Memory B cell (primary cell): ENCODE results near the gene SPATA31D3.
"Not testable (repeated sequence)": the region's sequence is repeated elsewhere in the genome, so short reads cannot be mapped to it uniquely, and the experiment has no call there.

Source experiments
- ATAC-seq: fragments of 150-1000 bp; cut with Tn5 transposase; 2 replicates; pipeline ENCODE4 v1.10.0; 2021; ENCODE audit warnings: low read depth, mild to moderate bottlenecking, moderate library complexity
- DNase-seq, 2 donors: peaks; one replicate each; pipeline ENCODE4 v3.0.0; 2022; ENCODE audit warnings: low spot score in 2 of 2
- H3K27ac Mint-ChIP-seq: one replicate; pipeline ENCODE4 v1.8.0; 2022; ENCODE audit warnings: mild to moderate bottlenecking, moderate library complexity, mixed read lengths
- H3K27me3 Mint-ChIP-seq: one replicate; pipeline ENCODE4 v1.8.0; 2022; ENCODE audit warnings: mixed read lengths
- H3K36me3 Mint-ChIP-seq: one replicate; pipeline ENCODE4 v1.8.0; 2022; ENCODE audit warnings: mild to moderate bottlenecking, mixed read lengths
- H3K4me1 Mint-ChIP-seq: one replicate; pipeline ENCODE4 v1.8.0; 2022; ENCODE audit warnings: mixed read lengths
- H3K4me3 Mint-ChIP-seq: one replicate; pipeline ENCODE4 v1.8.0; 2022; ENCODE audit warnings: mild to moderate bottlenecking, moderate library complexity, mixed read lengths
- H3K9me3 Mint-ChIP-seq: one replicate; pipeline ENCODE4 v1.8.0; 2022; ENCODE audit warnings: mixed read lengths

SPATA31D3 gene

DNA sequence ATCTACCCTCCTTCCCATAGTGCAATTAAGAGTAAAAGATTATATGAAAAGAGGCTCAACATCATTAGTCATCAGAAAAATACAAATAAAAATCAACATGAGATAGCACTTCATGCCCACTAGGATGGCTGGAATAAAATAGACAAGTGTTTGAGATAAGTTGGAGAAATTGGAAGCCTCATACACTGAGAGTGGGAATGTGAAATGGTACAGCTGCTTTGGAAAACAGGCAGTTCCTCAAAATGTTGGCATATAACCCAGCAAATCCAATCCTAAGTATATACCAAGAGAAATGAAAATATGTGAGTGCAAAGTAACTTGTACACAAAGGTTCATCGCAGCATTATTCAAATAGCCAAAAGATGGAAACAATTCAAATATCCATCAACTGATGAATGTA is 9.8 kb downstream of the SPATA31D3 start:
- DNase-seq (no peak), ATAC-seq (no peak)
- Mint-ChIP-seq H3K4me1 (no peaks in the 10 kb centered on the region), H3K4me3 (no peak overlapping the region), H3K27ac (no peak overlapping the region), H3K27me3 (peaks cover 5% of the 10 kb centered on the region), H3K9me3 (peaks cover 17% of the 10 kb centered on the region), H3K36me3 (peaks cover 6% of the 10 kb centered on the region)

DNA sequence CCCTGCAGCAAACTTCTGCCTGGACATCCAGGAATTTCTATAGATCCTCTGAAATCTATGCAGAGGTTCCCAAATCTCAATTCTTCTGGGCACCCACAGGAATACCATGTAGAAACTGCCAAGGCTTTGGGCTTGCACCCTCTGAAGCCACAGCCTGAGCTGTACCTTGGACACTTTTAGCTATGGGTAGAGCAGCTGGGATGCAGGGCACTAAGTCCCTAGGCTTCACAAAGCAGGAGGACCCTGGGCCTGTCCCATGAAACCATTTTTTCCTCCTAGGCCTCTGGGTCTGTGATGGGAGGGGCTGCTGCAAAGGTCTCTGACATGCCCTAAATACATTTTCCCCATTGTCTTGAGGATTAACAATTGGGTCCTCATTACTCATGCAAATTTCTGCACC is 12.3 kb downstream of the SPATA31D3 start:
- DNase-seq, result no peak
- peaks cover 17% of the 10 kb centered on the region for H3K9me3 Mint-ChIP-seq
- peaks cover 5% of the 10 kb centered on the region for H3K27me3 Mint-ChIP-seq
- peaks cover 6% of the 10 kb centered on the region for H3K36me3 Mint-ChIP-seq
- no peak overlapping the region for H3K4me3 Mint-ChIP-seq
- H3K4me1 Mint-ChIP-seq, result no peaks in the 10 kb centered on the region
- H3K27ac Mint-ChIP-seq, result no peak overlapping the region
- ATAC-seq, result no peak

DNA sequence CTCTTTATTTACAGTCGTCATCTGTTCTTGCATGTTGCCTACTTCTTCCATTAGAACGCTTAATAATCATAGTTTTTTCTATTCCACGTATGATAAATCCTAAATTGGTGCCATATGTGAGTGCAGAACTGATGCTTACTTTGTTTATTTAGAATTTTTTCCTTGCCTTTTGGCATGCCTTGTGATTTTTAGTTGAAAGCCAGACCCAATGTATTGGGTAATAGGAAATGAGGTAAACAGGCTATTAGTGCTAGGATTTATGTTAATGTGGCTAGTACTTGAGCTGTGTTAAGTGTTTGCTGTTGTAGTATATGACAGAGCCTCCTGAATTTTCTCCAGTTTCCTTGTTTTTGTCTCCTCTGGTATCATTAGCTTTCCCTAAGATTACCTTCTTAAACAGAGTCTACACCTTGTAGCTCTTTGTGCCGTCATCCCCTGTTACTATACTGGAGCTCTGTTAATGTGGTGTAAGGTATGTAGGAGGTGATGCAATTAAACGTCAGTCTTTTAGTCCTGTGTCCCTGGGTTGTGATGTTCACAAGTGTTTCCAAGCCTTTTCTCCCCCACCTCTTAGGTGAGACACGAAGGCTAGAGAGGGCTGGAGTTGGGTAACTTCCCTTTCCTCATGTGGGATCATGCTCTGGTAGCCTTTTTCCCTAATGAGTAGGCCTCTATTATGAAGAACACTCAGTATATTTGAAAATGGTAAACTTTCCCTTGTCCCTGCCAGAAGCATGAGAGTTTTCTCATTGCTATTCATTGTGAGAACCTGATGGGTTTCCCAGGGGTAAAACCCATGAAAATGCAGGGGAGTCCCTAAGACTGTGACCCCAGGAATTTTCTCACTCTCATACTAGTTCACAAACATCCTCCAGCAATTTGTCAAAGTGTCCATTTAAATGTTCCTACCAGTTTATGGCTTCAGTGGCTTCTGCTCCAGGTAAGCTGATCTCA is 21.2 kb downstream of the SPATA31D3 start:
- Mint-ChIP-seq H3K4me3 (no peak overlapping the region), H3K9me3 (no peaks in the 10 kb centered on the region), H3K36me3 (no peaks in the 10 kb centered on the region), H3K4me1 (no peaks in the 10 kb centered on the region), H3K27me3 (peaks cover 7% of the 10 kb centered on the region), H3K27ac (no peak overlapping the region)
- no peak for ATAC-seq
- no peak for DNase-seq

GRCh38 chr9:81968026-81968425 is 24.7 kb downstream of the SPATA31D3 start:
- ATAC-seq (no peak), DNase-seq (no peak)
- H3K9me3 Mint-ChIP-seq, result no peaks in the 10 kb centered on the region
- no peaks in the 10 kb centered on the region for H3K36me3 Mint-ChIP-seq
- no peaks in the 10 kb centered on the region for H3K4me1 Mint-ChIP-seq
- no peak overlapping the region for H3K27ac Mint-ChIP-seq
- peaks cover 7% of the 10 kb centered on the region for H3K27me3 Mint-ChIP-seq
- H3K4me3 Mint-ChIP-seq, result no peak overlapping the region

DNA sequence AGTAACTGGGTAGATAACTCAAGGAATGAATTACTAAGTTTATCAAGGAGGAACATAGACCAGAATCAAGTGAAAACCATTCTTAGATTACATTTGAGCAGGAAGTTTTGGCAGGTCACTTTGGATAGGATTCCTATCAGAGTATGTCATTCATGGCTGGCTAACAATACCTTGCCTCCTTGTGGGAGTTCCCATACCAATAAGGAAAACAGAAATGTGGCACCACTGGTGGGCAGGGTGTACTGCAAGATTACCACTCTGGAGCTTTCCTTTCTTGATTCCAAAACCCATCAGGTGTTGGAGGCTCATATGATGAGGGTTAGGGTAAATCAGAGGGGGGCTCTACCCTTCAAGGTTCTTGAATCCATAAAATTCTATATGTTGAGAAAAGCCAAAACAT is 26.7 kb downstream of the SPATA31D3 start:
- Mint-ChIP-seq H3K4me3 (no peak overlapping the region), H3K27ac (no peak overlapping the region), H3K36me3 (peaks cover 1% of the 10 kb centered on the region), H3K9me3 (no peaks in the 10 kb centered on the region), H3K27me3 (peaks cover 7% of the 10 kb centered on the region), H3K4me1 (no peaks in the 10 kb centered on the region)
- ATAC-seq (no peak), DNase-seq (no peak)

DNA sequence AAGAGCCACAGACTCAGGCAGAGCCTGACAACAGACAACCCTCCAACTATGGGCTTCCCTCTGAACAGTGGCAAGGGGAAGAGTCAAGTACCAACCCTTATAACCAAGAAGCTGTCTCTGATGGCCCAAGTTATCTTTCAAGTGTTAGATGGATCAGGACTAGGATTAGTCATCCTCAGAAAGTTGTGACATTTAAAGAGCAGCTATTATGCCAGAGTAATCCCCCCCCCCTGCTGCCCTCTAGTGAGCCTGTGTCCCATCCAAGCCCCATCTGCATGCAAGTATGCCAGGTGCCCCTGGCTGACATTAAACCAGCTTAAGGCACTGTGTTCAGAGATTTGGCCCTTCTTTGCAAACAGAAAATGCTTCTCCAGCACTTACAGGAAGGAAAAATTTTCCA is 28.4 kb downstream of the SPATA31D3 start:
- no peaks in the 10 kb centered on the region for H3K9me3 Mint-ChIP-seq
- no peak for DNase-seq
- H3K27ac Mint-ChIP-seq, result no peak overlapping the region
- no peak for ATAC-seq
- peaks cover 3% of the 10 kb centered on the region for H3K36me3 Mint-ChIP-seq
- no peaks in the 10 kb centered on the region for H3K4me1 Mint-ChIP-seq
- no peak overlapping the region for H3K4me3 Mint-ChIP-seq
- H3K27me3 Mint-ChIP-seq, result peaks cover 7% of the 10 kb centered on the region

- Mint-ChIP-seq H3K36me3 (peaks cover 4% of the 10 kb centered on the region), H3K4me1 (peaks cover 5% of the 10 kb centered on the region), H3K27ac (no peak overlapping the region), H3K9me3 (no peaks in the 10 kb centered on the region), H3K27me3 (no peaks in the 10 kb centered on the region), H3K4me3 (no peak overlapping the region)
- no peak for DNase-seq
- no peak for ATAC-seq
Observed at GRCh38 chr9:81974764-81975163, 31.5 kb downstream of the SPATA31D3 start.

DNA sequence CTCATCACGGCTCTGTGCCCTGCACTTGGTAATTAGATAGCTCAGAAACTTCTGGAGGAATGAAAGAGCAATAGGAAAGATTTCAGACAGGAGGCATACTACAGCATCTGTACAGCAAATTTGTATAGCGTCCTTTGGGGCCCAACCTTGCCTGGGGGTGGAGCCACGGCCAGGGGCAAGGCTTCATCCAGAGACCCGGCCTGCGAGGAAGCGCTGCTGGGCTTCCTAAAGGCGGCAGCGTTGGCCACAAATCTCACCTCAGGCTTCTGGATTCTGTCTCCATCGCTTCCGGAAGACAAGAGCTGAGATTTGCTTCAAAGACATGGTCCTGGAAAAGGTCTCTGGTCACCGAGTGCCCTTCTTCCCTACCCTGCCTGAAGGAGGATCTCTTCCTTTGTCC is 33.1 kb downstream of the SPATA31D3 start:
- H3K27ac Mint-ChIP-seq, result no peak overlapping the region
- ATAC-seq (no peak), DNase-seq (no peak)
- H3K4me3 Mint-ChIP-seq, result no peak overlapping the region
- peaks cover 5% of the 10 kb centered on the region for H3K4me1 Mint-ChIP-seq
- peaks cover 4% of the 10 kb centered on the region for H3K36me3 Mint-ChIP-seq
- no peaks in the 10 kb centered on the region for H3K9me3 Mint-ChIP-seq
- H3K27me3 Mint-ChIP-seq, result no peaks in the 10 kb centered on the region

- Mint-ChIP-seq H3K27me3 (no peaks in the 10 kb centered on the region), H3K4me1 (peaks cover 7% of the 10 kb centered on the region), H3K27ac (no peak overlapping the region), H3K9me3 (no peaks in the 10 kb centered on the region), H3K4me3 (no peak overlapping the region), H3K36me3 (peaks cover 4% of the 10 kb centered on the region)
- ATAC-seq (peak; percentile 69), DNase-seq (no peak)
Observed at GRCh38 chr9:81979196-81979595, 35.9 kb downstream of the SPATA31D3 start.

GRCh38 chr9:81980568-81980967 is 37.3 kb downstream of the SPATA31D3 start:
- ATAC-seq (no peak), DNase-seq (no peak)
- H3K36me3 Mint-ChIP-seq, result peaks cover 3% of the 10 kb centered on the region
- H3K4me1 Mint-ChIP-seq, result peaks cover 7% of the 10 kb centered on the region
- H3K27me3 Mint-ChIP-seq, result no peaks in the 10 kb centered on the region
- no peak overlapping the region for H3K27ac Mint-ChIP-seq
- H3K9me3 Mint-ChIP-seq, result no peaks in the 10 kb centered on the region
- no peak overlapping the region for H3K4me3 Mint-ChIP-seq

GRCh38 chr9:81981883-81982282 is 38.6 kb downstream of the SPATA31D3 start:
- Mint-ChIP-seq H3K4me1 (peaks cover 7% of the 10 kb centered on the region), H3K27me3 (no peaks in the 10 kb centered on the region), H3K27ac (no peak overlapping the region), H3K36me3 (peaks cover 1% of the 10 kb centered on the region), H3K9me3 (no peaks in the 10 kb centered on the region), H3K4me3 (no peak overlapping the region)
- ATAC-seq (peak; percentile 34), DNase-seq (no peak)

- DNase-seq (no peak), ATAC-seq (no peak)
- H3K4me1 Mint-ChIP-seq, result peaks cover 2% of the 10 kb centered on the region
- H3K27ac Mint-ChIP-seq, result no peak overlapping the region
- no peaks in the 10 kb centered on the region for H3K36me3 Mint-ChIP-seq
- no peaks in the 10 kb centered on the region for H3K27me3 Mint-ChIP-seq
- H3K4me3 Mint-ChIP-seq, result no peak overlapping the region
- H3K9me3 Mint-ChIP-seq, result no peaks in the 10 kb centered on the region
Observed at GRCh38 chr9:81984928-81985327, 41.6 kb downstream of the SPATA31D3 start.

- Mint-ChIP-seq H3K36me3 (no peaks in the 10 kb centered on the region), H3K9me3 (no peaks in the 10 kb centered on the region), H3K4me1 (peaks cover 2% of the 10 kb centered on the region), H3K4me3 (no peak overlapping the region), H3K27me3 (peaks cover 3% of the 10 kb centered on the region), H3K27ac (no peak overlapping the region)
- ATAC-seq (no peak), DNase-seq (no peak)
Observed at GRCh38 chr9:81986051-81986450, 42.8 kb downstream of the SPATA31D3 start.

DNA sequence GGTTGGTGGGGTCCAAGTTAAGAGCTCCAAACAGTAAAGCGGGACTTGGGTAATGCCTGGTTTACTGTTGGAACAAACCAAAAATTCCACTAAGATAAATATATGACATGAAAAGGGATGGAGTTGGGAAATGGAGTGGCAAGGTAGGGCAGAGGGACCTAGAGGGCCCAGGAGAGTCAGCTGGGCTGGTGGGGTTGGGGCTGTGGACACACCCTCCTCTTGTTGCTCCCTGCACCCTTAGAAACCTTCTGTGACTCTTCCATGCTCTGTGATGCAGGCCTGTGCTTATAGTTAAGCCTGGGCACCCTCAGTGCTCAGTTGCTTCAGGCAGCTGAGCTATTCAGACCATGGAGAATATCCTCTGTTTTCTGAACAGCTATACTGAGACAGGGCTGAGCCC is 45.2 kb downstream of the SPATA31D3 start, which contains the start of gene SPATA31D1:
TSS of gene SPATA31D1 (plus strand) at position 301 of the 400 bp plus-strand sequence. CDS start at position 348, 47 bp downstream.
- not testable (repeated sequence) for H3K4me1 Mint-ChIP-seq, ATAC-seq, DNase-seq, H3K4me3 Mint-ChIP-seq, H3K9me3 Mint-ChIP-seq, H3K36me3 Mint-ChIP-seq, H3K27ac Mint-ChIP-seq
- peaks cover 13% of the 10 kb centered on the region for H3K27me3 Mint-ChIP-seq

- H3K36me3 Mint-ChIP-seq, result no peaks in the 10 kb centered on the region
- H3K4me1 Mint-ChIP-seq, result no peaks in the 10 kb centered on the region
- H3K27me3 Mint-ChIP-seq, result peaks cover 13% of the 10 kb centered on the region
- H3K4me3 Mint-ChIP-seq, result no peak overlapping the region
- no peaks in the 10 kb centered on the region for H3K9me3 Mint-ChIP-seq
- no peak overlapping the region for H3K27ac Mint-ChIP-seq
- DNase-seq (no peak), ATAC-seq (no peak)
Observed at GRCh38 chr9:81989700-81990099, 46.4 kb downstream of the SPATA31D3 start.
